Glutamatergic neuron (in vitro differentiated cells): ENCODE measurements around the gene ACP4. TPM values are rescaled to one million over a fixed set of nuclear protein-coding genes. Genes with fewer than 3 reads are reported as not detected.

Experiments used
- DNase-seq: peaks from one replicate; pipeline ENCODE4 v3.0.0; 2022
- H3K27ac Mint-ChIP-seq: one replicate; pipeline ENCODE4 v1.8.0; 2020; ENCODE audit warnings: mild to moderate bottlenecking, mixed read lengths, inconsistent platforms; ENCODE audit not compliant: unreplicated experiment
- H3K27me3 Mint-ChIP-seq: one replicate; pipeline ENCODE4 v1.8.0; 2020; ENCODE audit warnings: mild to moderate bottlenecking, moderate library complexity, mixed read lengths, inconsistent platforms; ENCODE audit not compliant: unreplicated experiment
- H3K36me3 Mint-ChIP-seq: one replicate; pipeline ENCODE4 v1.8.0; 2020; ENCODE audit warnings: mild to moderate bottlenecking, mixed read lengths, inconsistent platforms; ENCODE audit not compliant: unreplicated experiment
- H3K4me1 Mint-ChIP-seq: one replicate; pipeline ENCODE4 v1.8.0; 2020; ENCODE audit warnings: mild to moderate bottlenecking, low read depth, mixed read lengths, inconsistent platforms; ENCODE audit not compliant: unreplicated experiment
- H3K4me3 Mint-ChIP-seq: one replicate; pipeline ENCODE4 v1.8.0; 2020; ENCODE audit warnings: mild to moderate bottlenecking, mixed read lengths, inconsistent platforms; ENCODE audit not compliant: unreplicated experiment
- H3K9me3 Mint-ChIP-seq: one replicate; pipeline ENCODE4 v1.8.0; 2020; ENCODE audit warnings: mild to moderate bottlenecking, moderate library complexity, mixed read lengths, inconsistent platforms; ENCODE audit not compliant: unreplicated experiment
- total RNA-seq: library from RNA; stranded (reverse); fragmentation: NEBNext Ultra II Directional; extraction: Animal tissue kit (Norgen Biotek cat#: 25700); gene quantifications from one replicate; pipeline ENCODE4 v1.2.1, GENCODE V29; 2021; ENCODE audit not compliant: unreplicated experiment
- TF ChIP-seq, protein P1 (sequence below): fragments of 200-600 bp; sonication (generic); IDR thresholded peaks from one replicate; pipeline ENCODE4 v1.5.0; 2021; ENCODE audit not compliant: partially characterized antibody, unreplicated experiment

The ACP4 gene
- total RNA-seq, 1 donor from 2014 or later: not detected

DNA sequence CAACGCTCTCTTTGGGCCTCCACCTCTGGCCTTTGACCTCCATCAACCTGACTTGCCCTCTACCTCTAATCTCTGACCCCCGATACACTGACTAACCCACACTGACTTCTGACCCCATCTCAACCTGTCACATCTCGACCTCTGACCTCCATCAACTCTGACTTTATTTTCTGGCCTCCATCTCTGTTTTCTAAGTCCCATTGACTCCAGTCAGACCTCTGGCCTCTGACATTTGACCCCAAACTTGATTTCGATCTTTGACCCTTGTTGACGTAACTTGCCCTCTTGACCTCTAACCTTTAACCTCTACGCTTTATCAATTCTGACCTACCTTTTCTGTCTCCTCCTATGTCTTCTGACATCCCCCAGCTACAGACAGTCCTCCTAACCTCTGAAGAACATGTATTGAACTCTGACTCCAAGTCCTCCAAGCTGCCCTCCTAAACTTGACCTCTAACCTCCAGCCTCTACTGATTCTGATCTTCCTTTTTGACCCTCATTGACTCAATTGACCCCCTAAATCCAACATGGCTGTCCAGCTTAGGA, 780 bp downstream of the ACP4 start:
- Mint-ChIP-seq H3K4me3 (no peak overlapping the region), H3K27ac (peak overlapping the region; percentile 14), H3K9me3 (peaks cover 7% of the 10 kb centered on the region), H3K27me3 (peaks cover 3% of the 10 kb centered on the region), H3K4me1 (no peaks in the 10 kb centered on the region), H3K36me3 (peaks cover 7% of the 10 kb centered on the region)
- no peak for DNase-seq
- TF ChIP-seq, protein P1, sequence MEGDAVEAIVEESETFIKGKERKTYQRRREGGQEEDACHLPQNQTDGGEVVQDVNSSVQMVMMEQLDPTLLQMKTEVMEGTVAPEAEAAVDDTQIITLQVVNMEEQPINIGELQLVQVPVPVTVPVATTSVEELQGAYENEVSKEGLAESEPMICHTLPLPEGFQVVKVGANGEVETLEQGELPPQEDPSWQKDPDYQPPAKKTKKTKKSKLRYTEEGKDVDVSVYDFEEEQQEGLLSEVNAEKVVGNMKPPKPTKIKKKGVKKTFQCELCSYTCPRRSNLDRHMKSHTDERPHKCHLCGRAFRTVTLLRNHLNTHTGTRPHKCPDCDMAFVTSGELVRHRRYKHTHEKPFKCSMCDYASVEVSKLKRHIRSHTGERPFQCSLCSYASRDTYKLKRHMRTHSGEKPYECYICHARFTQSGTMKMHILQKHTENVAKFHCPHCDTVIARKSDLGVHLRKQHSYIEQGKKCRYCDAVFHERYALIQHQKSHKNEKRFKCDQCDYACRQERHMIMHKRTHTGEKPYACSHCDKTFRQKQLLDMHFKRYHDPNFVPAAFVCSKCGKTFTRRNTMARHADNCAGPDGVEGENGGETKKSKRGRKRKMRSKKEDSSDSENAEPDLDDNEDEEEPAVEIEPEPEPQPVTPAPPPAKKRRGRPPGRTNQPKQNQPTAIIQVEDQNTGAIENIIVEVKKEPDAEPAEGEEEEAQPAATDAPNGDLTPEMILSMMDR: no peak

GRCh38 chr19:50791594-50792271, 1.5 kb downstream of the ACP4 start:
- Mint-ChIP-seq H3K27me3 (peaks cover 3% of the 10 kb centered on the region), H3K4me3 (no peak overlapping the region), H3K9me3 (peaks cover 7% of the 10 kb centered on the region), H3K36me3 (peaks cover 7% of the 10 kb centered on the region), H3K27ac (no peak overlapping the region), H3K4me1 (no peaks in the 10 kb centered on the region)
- TF ChIP-seq, protein P1: no peak
- no peak for DNase-seq

DNA sequence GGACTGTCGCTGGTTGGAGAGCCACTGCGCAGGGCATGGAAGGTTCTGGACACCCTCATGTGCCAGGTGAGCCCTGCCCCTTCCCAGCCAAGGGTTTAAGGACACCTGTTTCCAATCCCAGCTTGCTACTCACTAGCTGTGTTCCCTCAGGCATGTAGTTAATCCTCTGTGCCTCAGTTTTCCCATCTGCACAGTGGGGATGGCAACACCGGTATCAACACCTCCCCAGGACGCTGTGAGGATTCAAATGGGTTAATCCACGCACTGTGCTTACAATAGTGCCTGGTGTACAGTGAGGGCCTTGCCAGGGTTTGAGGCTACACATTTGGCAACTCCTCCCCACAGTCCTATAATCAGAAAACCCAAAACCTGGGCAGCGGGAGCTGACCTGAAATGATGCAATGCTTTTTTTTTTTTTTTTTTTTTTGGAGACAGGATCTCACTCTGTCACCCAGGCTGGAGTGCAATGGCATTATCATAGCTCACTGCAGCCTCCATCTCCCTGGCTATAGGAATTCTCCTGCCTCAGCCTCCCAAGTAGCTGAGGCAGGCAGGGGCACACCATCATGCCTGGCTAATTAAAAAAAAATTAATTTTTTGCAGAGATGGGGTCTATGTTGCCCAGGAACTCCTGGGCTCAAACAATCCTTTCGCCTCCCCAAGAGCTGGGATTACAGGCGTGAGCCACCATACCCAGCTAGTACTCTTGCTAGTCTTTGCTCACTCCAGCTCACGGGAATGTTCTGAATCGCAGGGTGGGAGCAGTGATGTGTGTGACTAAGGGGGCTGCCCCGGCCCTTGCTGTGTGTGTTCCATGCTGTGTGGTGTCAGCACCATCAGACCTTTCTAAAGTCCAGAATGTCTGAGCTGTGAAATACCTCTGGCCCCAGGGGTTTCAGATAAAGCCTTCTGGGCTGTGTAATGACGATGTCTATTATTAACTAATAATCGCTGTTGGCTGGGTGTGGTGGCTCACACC, 2.3 kb downstream of the ACP4 start:
- DNase-seq: no peak
- Mint-ChIP-seq H3K36me3 (peaks cover 7% of the 10 kb centered on the region), H3K27ac (no peak overlapping the region), H3K27me3 (peaks cover 3% of the 10 kb centered on the region), H3K4me1 (no peaks in the 10 kb centered on the region), H3K9me3 (peaks cover 7% of the 10 kb centered on the region), H3K4me3 (no peak overlapping the region)
- TF ChIP-seq, protein P1: no peak

DNA sequence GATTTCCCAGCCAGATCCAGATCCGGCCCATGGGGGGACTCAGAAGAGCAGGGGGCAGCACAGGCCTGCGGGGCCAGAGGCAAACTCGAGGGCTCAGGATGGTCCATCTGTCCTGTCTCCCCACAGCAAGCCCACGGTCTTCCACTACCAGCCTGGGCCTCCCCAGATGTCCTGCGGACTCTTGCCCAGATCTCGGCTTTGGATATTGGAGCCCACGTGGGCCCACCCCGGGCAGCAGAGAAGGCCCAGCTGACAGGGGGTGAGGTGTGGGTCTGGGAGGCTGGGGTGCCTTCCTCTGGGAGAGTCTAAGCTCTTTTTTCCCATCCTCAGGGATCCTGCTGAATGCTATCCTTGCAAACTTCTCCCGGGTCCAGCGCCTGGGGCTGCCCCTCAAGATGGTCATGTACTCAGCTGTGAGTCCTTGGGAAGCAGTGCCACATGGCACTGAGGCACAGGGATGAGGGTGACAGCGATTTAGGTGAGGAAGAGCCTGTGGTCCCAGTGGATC, 3.4 kb downstream of the ACP4 start:
- Mint-ChIP-seq H3K4me3 (no peak overlapping the region), H3K27me3 (peaks cover 3% of the 10 kb centered on the region), H3K27ac (no peak overlapping the region), H3K36me3 (peaks cover 7% of the 10 kb centered on the region), H3K9me3 (peaks cover 7% of the 10 kb centered on the region), H3K4me1 (no peaks in the 10 kb centered on the region)
- TF ChIP-seq, protein P1: no peak
- no peak for DNase-seq
